ENCODE measurements around the gene AGAP1. TPM values are rescaled to one million over a fixed set of nuclear protein-coding genes. Genes with fewer than 3 reads are reported as not detected.

The AGAP1 gene
- total RNA-seq, 2 donors from 2014 or later, result 32.8 to 34.7 TPM

DNA sequence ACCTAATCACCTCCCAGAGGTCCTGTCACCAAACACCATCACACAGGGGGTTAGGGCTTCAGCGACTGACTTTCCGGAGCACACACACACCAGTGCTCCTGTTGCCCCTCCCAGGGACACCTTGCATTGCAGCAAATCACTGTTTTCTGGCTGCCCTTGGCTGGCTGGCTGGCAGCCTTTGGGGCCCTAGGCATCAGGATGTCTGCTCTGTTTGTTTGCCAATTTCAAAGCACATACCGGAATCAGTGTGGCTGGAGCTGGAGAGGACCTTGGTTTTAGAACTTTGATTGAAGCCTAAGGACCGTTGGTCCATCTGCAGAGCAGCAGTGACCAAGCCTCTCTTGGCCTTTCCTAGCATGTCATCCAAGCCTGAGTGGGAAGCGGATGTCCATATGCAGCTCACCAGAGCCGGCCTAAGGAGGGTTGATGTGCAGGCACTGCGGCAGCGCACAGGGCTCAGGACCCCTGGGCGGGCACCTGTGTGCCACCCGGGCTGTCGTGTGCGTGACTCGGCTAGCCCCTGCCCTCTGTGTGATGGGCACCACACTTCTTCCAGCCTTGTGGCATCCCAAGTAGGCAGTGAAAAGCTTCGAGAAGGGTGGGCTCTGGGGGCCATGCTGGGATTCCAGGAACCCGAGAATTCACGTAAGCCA, 612.2 kb downstream of the AGAP1 start:
- Mint-ChIP-seq H3K4me1 (peaks cover 13% of the 10 kb centered on the region), H3K27me3 (ENCODE audit: insufficient read depth) (peaks cover 38% of the 10 kb centered on the region), H3K36me3 (ENCODE audit: low read depth) (peaks cover under 1% of the 10 kb centered on the region), H3K27ac (no peak overlapping the region), H3K4me3 (no peak overlapping the region), H3K9me3 (peaks cover 1% of the 10 kb centered on the region)
- no peak overlapping the region for H3K27ac ChIP-seq (ENCODE audit: low read depth, low read length)
- 96% methylated on average over 15 to 16 of the region's 16 CpGs for WGBS, 2 experiments (ENCODE audit: insufficient coverage in 1 of 2, insufficient read length in 1 of 2)
- no peaks in the 10 kb centered on the region for H3K9me3 ChIP-seq (ENCODE audit: control insufficient read depth, low read length)
- no peaks in the 10 kb centered on the region for H3K36me3 ChIP-seq (ENCODE audit: control insufficient read depth, insufficient read depth, low read length)
- no peak overlapping the region for H3K9ac ChIP-seq (ENCODE audit: extremely low read depth, low read length, poor library complexity, severe bottlenecking)
- TF ChIP-seq, protein P1, sequence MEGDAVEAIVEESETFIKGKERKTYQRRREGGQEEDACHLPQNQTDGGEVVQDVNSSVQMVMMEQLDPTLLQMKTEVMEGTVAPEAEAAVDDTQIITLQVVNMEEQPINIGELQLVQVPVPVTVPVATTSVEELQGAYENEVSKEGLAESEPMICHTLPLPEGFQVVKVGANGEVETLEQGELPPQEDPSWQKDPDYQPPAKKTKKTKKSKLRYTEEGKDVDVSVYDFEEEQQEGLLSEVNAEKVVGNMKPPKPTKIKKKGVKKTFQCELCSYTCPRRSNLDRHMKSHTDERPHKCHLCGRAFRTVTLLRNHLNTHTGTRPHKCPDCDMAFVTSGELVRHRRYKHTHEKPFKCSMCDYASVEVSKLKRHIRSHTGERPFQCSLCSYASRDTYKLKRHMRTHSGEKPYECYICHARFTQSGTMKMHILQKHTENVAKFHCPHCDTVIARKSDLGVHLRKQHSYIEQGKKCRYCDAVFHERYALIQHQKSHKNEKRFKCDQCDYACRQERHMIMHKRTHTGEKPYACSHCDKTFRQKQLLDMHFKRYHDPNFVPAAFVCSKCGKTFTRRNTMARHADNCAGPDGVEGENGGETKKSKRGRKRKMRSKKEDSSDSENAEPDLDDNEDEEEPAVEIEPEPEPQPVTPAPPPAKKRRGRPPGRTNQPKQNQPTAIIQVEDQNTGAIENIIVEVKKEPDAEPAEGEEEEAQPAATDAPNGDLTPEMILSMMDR (conservative IDR thresholded peaks at IDR 0.05), result no peak
- peaks cover 3% of the 10 kb centered on the region for H3K4me1 ChIP-seq (ENCODE audit: control insufficient read depth, insufficient read depth, low read length)
- no peak overlapping the region for H3K4me3 ChIP-seq (ENCODE audit: low read length)
- peaks cover 32% of the 10 kb centered on the region for H3K27me3 ChIP-seq (ENCODE audit: control insufficient read depth, insufficient read depth, low read length, poor library complexity, severe bottlenecking)
- no peak for DNase-seq

DNA sequence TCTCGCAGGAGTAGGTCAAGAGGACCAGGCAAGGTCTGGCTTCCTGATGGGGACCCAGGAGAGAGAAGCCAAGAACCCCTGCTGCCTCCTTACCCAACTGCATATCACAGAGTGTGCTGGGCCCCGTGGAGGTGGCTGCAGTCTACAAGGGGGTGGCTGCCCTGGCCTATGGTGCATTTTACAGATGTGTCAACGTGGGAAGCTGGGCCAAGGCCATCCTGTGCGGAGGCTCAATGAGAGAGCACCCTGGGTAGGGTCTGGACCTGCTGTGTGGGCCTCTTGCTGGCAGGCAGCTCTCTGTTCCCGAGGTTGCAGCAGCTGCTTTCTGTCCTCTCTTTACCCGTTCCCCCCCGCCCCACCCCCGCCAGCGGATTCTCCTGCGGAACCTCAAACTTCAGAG, 612.9 kb downstream of the AGAP1 start:
- H3K27me3 Mint-ChIP-seq (ENCODE audit: insufficient read depth), result peaks cover 45% of the 10 kb centered on the region
- no peak overlapping the region for H3K27ac Mint-ChIP-seq
- Histone ChIP-seq H3K9ac (ENCODE audit: extremely low read depth, low read length, poor library complexity, severe bottlenecking) (no peak overlapping the region), H3K27me3 (ENCODE audit: control insufficient read depth, insufficient read depth, low read length, poor library complexity, severe bottlenecking) (peaks cover 39% of the 10 kb centered on the region), H3K9me3 (ENCODE audit: control insufficient read depth, low read length) (no peaks in the 10 kb centered on the region), H3K4me1 (ENCODE audit: control insufficient read depth, insufficient read depth, low read length) (peaks cover 3% of the 10 kb centered on the region), H3K27ac (ENCODE audit: low read depth, low read length) (peak overlapping the region; percentile 86), H3K36me3 (ENCODE audit: control insufficient read depth, insufficient read depth, low read length) (no peaks in the 10 kb centered on the region), H3K4me3 (ENCODE audit: low read length) (no peak overlapping the region)
- H3K9me3 Mint-ChIP-seq, result peaks cover 1% of the 10 kb centered on the region
- TF ChIP-seq, protein P1 (conservative IDR thresholded peaks at IDR 0.05), result no peak
- DNase-seq, result no peak
- WGBS, 2 experiments (ENCODE audit: insufficient coverage in 1 of 2, insufficient read length in 1 of 2), result 82 to 86% methylated on average over 8 to 10 of the region's 10 CpGs
- H3K36me3 Mint-ChIP-seq (ENCODE audit: low read depth), result no peaks in the 10 kb centered on the region
- H3K4me1 Mint-ChIP-seq, result peaks cover 13% of the 10 kb centered on the region
- no peak overlapping the region for H3K4me3 Mint-ChIP-seq

DNA sequence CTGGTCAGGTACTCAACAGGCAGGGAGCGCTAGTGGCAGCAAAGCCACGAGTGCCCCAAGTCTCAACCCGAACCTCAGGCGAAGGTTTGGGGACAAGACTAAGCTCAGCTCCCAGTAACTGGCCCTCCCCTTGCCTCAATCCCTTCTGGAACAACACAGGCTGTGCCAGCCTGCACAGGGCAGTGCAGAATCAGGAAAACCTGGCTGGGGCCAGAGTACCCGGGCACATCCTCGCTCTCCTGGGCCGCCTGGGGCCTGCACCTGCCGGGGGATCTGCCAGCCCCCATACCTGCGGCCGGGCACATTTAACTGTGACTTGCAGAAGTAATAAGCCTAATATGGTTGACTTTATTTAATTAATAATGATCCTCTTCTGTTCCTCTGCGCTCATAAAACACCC, 613.7 kb downstream of the AGAP1 start:
- Histone ChIP-seq H3K4me1 (ENCODE audit: control insufficient read depth, insufficient read depth, low read length) (peaks cover 3% of the 10 kb centered on the region), H3K36me3 (ENCODE audit: control insufficient read depth, insufficient read depth, low read length) (no peaks in the 10 kb centered on the region), H3K9me3 (ENCODE audit: control insufficient read depth, low read length) (no peaks in the 10 kb centered on the region), H3K27me3 (ENCODE audit: control insufficient read depth, insufficient read depth, low read length, poor library complexity, severe bottlenecking) (peaks cover 46% of the 10 kb centered on the region), H3K9ac (ENCODE audit: extremely low read depth, low read length, poor library complexity, severe bottlenecking) (no peak overlapping the region), H3K4me3 (ENCODE audit: low read length) (no peak overlapping the region), H3K27ac (ENCODE audit: low read depth, low read length) (peak overlapping the region; percentile 86)
- TF ChIP-seq, protein P1 (conservative IDR thresholded peaks at IDR 0.05), result no peak
- no peak for DNase-seq
- Mint-ChIP-seq H3K4me1 (peaks cover 13% of the 10 kb centered on the region), H3K36me3 (ENCODE audit: low read depth) (no peaks in the 10 kb centered on the region), H3K27ac (no peak overlapping the region), H3K27me3 (ENCODE audit: insufficient read depth) (peaks cover 53% of the 10 kb centered on the region), H3K9me3 (peaks cover 1% of the 10 kb centered on the region), H3K4me3 (no peak overlapping the region)
- WGBS, 2 experiments (ENCODE audit: insufficient coverage in 1 of 2, insufficient read length in 1 of 2), result 83 to 90% methylated on average over 3 to 9 of the region's 11 CpGs

Measured in endodermal cell (in vitro differentiated cells).